NCI-H2196 treated with DMSO at 0.1 percent for 48 hours (cell line): ENCODE results near the gene TNFSF13B.
"Not testable (repeated sequence)": the region's sequence is repeated elsewhere in the genome, so short reads cannot be mapped to it uniquely, and the experiment has no call there.

Experiments
- DNase-seq: peaks from one replicate; lab custom pipeline; 2025; ENCODE audit not compliant: unreplicated experiment; lab: John Stamatoyannopoulos, UW

TNFSF13B gene, protein sequence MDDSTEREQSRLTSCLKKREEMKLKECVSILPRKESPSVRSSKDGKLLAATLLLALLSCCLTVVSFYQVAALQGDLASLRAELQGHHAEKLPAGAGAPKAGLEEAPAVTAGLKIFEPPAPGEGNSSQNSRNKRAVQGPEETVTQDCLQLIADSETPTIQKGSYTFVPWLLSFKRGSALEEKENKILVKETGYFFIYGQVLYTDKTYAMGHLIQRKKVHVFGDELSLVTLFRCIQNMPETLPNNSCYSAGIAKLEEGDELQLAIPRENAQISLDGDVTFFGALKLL

DNA sequence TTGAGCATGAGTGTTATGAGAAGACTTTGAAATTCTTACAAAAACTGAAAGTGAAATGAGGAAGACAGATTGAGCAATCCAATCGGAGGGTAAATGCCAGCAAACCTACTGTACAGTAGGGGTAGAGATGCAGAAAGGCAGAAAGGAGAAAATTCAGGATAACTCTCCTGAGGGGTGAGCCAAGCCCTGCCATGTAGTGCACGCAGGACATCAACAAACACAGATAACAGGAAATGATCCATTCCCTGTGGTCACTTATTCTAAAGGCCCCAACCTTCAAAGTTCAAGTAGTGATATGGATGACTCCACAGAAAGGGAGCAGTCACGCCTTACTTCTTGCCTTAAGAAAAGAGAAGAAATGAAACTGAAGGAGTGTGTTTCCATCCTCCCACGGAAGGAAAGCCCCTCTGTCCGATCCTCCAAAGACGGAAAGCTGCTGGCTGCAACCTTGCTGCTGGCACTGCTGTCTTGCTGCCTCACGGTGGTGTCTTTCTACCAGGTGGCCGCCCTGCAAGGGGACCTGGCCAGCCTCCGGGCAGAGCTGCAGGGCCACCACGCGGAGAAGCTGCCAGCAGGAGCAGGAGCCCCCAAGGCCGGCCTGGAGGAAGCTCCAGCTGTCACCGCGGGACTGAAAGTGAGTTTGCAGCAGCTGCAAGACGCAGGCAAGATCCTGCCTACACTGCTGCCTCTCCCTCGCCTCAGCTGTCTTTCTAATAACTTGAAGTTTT is at the start of gene TNFSF13B:
Gene TNFSF13B, plus strand, starts transcription at position 118 of the 728 bp plus-strand sequence. Its CDS starts 178 bp downstream, at position 296.
- DNase-seq = no peak

DNA sequence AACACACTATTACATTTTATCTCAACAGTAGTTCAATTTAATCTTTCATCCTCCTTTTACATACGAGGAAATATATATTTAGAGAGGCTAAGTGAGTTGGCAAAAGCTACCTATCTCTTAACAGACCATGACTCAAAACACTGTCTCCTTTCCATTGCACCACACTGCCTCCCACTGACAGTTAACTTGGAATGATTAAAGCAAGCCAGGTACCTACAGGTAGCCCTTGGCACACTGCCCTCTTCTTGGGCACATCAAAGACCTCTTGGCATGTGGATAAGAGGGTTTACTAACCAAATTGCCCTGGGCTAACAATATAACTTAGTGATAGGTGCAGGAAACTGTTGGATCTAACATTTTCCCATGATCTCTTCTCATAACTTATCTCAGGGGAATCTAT is 49.5 kb upstream of the TNFSF13B start:
- no peak for DNase-seq

DNA sequence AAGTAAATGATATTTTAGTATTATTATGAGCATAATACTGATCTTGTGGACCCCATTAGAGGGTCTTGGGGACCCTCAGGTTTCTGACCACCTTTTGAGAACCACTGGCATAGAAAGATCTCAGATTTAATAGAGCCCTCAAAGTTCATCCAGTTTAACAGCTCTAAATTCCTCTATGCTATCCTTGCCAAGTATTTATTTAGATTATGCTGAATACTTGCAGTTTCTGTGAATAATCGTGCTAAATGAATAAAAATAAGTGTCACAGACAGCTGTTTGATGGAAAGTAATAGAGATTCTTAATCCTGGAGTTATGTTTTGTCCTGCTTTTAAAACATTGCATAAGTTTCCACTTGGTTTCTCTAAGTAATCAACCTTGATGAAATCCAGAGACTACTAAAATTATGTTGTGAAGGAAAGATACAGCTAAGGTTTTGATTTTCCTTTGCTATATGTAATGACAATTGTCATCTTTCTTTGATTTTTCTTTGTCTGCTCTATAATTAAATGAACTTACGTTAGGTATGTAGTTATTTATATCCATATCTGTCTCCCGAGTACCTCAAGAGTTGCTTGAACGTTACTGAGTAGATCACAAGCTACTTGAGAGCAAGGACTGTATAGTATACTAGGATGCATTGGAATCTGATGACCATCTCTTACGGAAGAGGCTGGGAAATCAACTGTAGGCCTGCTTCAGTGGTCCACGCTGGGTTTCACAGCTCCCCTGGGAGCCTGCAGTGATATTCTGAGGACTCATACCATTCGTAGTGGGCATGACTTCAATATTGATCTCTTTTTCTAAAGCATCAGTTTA is 45.6 kb upstream of the TNFSF13B start:
- no peak for DNase-seq

DNA sequence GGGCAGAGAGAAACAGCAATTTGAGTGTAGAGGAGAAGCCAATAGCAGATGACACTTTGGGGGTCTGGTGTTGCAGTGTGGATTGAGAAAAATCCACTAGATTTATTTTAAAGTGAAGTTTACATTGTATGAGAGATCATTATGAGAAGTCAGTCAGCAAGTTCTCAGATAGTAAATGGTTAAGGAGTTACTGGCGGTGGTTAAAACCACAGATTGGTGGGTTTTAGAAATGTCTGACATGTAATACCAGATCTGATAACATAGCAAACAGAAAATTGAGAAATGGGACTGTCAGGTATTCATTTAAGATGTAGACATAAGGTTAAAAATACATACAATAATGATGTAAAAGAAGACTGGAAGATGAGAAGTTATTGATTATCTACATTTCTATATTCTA is 44.1 kb upstream of the TNFSF13B start:
- DNase-seq = no peak

DNA sequence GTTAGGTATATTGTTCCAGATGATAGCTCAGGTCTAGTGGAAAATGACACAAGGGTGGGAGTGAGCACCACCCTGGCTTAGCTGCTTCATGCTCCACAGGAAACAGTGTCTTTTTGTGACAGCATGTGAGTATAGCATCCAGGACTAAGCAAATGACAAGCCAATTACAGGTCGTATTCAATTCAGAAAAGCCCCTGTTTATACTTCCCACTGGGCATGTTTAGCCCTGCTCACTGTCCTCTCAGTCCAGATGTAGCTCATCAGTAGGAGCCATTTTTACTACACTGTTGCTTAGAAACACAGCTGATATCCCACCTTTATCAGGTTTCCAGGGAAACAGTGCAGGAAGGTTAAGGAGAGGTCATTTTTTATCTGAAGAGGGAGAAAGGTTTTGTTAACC is 43.3 kb upstream of the TNFSF13B start:
- DNase-seq = no peak

DNA sequence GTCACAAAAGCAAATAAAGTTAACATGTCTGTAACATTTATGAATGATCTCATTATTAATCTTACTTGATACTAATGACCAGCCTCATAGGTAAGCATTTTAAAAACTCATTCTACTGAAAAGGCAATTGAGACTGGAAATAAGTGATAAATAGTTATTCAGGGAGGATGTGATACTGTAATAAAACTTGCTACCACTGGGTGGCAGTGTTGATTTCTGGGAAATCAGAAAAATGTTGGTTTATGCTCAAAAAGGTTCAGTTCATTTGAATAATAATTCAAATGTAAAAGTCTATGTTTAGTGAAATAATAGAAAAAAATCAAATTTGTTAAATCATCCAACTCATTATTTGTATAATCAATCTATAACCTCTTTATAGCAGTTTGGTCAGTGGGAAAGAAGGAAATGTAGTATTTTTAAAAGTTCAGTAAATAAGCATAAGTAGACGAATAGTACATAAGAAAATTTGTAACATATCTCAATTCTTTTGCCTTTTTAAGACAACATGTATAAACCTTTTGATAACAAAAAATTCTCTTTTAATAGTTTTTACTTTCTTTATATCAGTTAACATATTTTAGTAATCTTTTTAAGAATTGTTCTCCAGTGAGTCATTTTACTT is 41.8 kb upstream of the TNFSF13B start:
- DNase-seq = no peak

DNA sequence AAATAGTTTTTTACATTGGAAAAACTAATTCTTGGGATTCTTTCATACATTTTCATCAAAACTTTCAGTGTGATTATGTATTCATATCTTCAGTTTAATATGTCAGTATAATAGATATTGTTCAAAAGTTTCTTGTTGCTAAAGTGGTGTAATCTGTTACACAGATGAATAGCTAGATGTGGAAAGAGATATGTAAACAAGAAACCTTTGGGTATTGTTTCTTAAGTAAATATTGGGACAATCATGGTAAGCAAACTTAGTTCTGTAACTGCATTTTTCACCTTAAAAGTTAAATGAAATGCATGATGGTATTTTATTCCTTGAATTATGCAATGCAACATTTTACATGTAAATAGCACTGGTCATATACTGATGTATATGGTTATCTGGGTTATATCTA is 39.1 kb upstream of the TNFSF13B start:
- no peak for DNase-seq

DNA sequence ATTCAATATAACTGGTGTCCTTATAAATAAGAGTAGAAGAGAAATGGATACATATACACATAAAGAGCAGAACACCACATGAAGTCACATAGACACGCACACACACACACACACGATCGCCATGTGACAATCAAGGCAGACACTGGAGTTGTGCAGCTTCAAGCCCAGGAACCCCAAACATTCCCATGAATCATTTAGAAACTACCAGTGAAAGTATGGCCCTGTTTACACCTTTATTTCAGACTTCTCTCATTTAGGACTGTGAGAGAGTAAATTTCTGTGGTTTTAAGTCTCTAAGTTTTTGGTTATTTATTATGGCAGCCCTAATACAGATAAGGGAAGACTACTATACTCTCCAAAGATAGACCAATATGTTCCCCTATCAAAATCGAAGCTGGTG is 20.4 kb upstream of the TNFSF13B start:
- no peak for DNase-seq

DNA sequence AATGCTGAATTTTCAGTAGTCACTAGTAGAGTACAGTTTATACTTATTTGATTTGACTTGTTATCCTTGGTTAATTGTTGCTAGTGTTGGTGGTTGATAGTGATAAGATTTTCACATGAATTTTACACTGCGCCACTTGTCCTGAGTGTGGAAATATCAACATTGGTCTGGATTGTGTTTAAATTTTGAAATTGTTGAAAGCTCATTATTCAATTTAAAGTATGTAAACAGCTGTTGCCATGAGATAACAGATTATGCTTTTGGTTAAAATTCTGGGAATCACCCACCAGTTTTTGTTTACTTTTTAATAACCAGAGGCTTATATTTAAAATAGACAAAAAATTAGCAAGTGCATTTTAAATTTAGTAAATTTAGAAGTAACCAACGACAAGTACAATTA is 12.3 kb upstream of the TNFSF13B start:
- DNase-seq = no peak

DNA sequence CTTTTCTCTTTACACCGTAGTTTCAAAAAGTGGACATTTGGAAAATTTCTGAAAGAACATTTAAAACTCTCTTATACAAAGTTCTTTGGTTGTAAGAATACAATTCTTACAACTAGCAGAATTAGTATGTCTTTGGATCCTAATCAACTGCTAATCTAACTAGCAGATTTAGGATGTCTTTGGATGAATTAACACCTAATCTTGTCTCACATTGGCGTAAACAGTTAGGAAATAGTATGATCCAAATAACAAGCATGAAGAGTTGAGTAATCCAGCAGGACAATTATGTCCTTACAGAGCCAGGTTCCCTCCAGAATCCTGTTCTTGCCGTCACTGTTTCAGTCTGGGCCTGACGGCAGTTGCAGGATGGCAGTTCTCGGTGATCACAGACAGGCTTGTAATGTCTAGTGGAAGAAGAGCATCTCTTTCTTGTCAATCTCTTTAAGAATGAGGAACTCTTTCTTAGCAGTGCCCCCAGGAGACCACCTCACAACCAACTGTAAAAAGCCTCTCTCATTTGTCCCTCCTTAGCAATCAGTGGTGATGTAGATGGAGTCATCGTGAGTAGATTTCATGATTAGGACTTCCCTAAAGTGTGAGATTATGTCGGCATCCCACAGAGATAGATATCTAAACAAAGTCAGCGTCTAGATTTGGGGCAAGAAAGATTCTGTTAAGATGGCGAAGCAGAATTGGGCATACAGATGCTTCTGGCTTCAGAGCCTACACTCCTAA is 5.7 kb upstream of the TNFSF13B start:
- no peak for DNase-seq

DNA sequence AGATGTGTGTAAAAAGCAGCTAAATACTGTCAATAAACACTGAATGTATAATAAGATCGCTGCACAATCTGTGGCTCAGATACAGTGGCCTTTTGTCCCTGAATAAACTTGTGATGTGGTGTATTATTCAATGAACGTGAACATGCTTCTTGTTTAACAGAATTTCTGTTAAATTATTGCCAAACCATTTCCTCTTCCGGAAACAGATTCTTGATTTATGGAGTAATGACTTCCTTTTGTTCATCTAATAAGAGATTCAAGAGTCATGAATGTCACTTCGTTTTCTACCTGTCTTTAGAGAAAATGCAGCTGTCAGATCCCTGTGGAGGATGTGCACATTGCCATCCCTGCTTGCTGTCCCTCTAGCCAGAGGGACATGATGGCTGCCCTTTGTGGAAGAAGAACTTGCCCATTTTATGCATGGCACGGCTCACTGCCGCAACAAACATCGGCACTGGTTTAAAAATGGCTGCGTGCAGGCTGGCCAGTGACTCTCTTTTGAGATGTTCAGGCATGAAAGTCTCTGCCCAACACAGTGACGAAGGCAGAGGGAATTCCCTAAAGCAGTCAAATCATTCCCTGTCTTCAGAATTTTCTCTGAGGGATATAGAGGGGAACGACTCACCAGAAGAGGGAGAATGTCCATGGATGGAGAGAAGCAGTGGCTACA is 3.1 kb upstream of the TNFSF13B start:
- no peak for DNase-seq

DNA sequence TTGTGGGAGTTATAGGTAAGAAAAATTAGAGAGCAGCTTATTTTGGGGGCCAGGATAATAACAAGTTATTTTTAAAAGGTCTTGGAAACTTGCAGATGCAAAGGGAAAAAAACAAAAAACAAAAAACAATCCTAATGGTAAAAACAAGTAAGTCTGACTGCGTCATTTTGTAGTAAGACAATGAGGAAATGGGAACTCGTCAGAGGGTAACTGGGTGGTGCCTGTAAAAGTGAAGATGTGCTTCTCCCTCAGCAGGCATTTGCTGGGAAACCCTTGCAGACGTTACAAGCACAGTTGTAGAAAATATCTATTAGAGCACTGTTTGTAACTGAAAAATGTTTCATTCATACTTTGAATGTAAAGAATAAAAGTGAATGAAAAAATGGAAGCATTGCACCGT is 2.2 kb upstream of the TNFSF13B start:
- no peak for DNase-seq

DNA sequence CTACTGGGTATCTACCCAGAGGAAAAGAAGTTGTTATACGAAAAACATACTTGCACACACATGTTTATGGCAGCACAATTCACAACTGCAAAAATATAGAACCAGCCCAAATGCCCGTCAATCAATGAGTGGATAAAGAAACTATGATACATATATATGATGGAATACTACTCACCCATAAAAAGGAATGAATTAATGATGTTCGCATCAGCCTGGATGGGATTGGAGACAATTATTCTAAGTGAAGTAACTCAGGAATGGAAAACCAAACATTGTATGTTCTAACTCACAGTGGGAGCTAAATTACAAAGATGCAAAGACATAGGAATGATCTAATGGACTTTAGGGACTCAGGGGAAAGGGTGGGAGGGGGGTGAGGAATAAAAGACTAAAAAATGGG is 1.7 kb upstream of the TNFSF13B start:
- DNase-seq = not testable (repeated sequence)

DNA sequence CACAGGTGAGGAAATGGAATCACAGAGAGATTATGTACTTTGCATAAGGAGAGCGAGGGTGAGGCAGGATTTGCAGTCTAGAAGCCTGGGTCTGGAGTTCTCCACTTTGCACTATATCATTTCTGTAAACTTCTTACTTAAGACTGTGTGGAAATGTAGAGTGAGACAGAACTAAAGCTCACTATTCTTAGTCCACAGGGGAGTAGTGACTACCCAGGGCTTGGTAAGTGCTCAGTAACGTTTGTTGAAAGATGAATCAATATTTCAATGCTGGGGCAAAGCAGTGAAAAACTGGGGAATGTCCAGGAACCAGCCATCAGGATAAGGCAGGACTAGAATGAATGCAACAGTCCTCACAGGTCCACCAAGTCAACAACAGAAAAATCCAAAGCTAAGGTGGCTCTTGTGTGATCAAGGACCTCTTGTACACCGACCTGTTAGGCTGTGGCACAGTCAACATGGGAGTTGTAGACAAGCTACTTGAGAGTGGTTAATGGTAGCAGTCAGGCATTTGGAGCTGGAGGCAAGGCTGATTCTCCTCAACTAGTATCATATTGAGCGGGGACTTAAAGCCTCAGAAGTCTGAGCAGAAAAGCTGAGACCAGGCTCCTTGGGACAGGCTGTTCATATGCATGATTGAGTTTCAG is 929 bp upstream of the TNFSF13B start:
- DNase-seq = no peak

DNA sequence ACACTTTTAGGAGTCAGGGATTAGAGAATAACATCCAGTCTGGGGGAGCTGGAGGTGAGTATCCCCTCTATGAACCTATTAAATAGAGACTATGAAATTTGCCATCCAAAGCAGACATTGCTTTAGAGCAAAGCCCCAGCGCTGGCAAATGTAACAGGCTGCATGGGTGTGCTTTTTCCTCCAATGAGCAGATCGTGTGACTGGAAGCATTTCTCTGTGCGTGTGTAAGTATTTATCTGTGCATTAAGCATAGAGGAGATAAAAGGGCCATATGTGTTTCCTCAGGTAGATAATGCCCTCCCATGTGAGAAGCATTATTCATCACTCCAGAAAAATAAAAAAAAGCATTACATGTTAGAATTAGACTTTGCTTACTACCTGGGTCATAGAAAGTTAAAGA is 924 bp downstream of the TNFSF13B start:
- no peak for DNase-seq

DNA sequence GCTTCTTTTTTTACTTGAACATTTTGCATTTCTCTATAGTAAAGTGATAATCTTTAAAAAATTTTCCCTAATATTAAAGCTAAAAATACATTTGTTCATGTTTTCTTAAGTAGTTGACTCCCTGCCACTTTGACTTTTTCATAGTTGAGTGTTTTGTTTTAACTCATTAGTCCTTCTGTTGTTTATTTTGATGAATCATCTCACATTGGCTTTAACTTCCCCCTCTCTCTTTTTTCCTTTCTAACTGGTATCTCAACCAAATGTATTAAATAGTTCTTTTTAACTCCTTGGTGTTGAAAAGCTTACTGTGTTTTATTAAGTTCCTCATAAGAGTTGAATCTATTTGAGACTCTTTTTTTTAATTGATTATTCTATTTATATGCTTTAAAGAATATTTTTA is 2.8 kb downstream of the TNFSF13B start:
- DNase-seq = no peak

DNA sequence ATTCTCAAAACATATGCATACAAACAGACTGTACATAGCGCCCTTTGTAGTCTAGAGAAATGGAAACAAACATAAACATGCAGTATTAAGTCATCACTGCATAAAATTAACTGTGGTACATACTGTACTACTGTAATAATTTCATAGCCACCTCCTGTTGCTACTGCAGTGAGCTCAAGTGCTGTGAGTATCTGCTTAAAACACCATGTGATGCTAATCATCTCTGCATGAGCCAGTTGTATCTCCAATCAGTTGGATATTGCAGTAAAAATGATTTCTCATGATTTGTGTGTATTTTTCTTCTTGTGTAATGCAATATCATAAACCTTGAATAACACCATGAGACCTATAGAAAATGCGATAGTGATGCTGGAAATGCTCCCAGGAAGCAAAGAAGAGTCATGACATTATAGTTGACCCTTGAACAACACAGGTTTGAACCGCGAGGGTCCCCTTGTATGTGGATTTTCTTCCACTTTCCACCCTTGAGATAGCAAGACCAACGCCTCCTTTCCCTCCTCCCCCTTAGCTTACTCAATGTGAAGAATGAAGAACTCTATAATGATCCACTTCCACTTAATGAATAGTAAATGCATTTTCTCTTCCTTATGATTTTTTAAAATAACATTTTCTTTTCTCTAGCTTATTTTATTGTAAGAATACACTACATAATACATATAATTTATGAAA is 4.1 kb downstream of the TNFSF13B start:
- no peak for DNase-seq

DNA sequence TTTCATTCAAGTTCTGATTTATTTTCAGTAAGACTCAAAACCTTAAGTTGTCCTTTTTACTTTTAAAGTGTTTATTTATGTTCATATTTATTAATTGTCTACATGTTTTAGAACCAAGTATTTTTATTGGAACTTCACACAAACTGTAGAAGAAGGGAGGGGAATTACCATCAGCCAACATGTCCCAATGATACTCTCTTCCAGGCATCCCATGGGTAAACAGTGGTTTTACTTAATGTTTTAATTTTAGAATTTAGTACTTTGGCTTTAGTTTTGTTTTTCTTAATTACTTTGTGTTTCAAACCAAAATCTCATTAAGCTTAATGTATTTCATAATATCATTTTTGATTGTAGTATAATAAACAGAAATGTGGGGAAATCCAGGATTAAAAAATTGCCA is 5.2 kb downstream of the TNFSF13B start:
- no peak for DNase-seq

DNA sequence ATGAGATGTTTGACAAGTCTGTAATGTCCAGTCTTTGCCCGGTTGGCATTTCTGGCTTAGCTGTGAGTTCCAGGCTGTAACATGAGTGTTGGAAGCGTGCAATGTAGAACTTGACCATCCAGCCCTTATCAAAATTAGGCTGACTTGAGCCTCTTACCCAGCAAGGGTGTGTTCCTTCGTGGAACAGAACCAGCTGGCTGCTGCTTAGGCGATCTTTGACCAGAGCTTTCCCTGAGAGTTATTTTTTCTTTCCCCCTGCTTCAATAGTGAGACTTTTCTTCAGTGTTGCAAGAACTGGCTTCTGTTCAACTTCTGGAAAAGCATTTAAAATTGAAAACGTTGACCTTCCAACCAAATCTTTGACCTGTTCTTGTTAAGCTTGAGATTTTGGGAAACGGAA is 6.5 kb downstream of the TNFSF13B start:
- no peak for DNase-seq
